GM06990 (cell line): ENCODE results near the gene STK35.

ENCODE experiments used
- DNase-seq: peaks from one replicate; pipeline ENCODE4 v3.0.0-alpha.2; 2011; ENCODE audit not compliant: insufficient read length; ENCODE audit errors: extremely low read depth
- H3K27me3 ChIP-seq: replicated peaks from 2 replicates; pipeline ENCODE4 v1.6.0; 2011; ENCODE audit warnings: low read length; ENCODE audit not compliant: control insufficient read depth, insufficient read depth
- H3K36me3 ChIP-seq: 2 replicates; pipeline ENCODE4 v1.5.1; 2011; ENCODE audit warnings: low read length; ENCODE audit not compliant: control insufficient read depth, insufficient read depth
- H3K4me3 ChIP-seq: replicated peaks from 2 replicates; pipeline ENCODE4 v1.5.1; 2011; ENCODE audit warnings: low read depth, mild to moderate bottlenecking, control low read depth, low read length
- TF ChIP-seq, protein P1 (sequence below): IDR thresholded peaks from 2 replicates; pipeline ENCODE4 v1.5.1; 2011; ENCODE audit warnings: low read length, control low read depth, mild to moderate bottlenecking, inconsistent platforms; ENCODE audit not compliant: insufficient read depth, poor library complexity, severe bottlenecking

The STK35 gene

DNA sequence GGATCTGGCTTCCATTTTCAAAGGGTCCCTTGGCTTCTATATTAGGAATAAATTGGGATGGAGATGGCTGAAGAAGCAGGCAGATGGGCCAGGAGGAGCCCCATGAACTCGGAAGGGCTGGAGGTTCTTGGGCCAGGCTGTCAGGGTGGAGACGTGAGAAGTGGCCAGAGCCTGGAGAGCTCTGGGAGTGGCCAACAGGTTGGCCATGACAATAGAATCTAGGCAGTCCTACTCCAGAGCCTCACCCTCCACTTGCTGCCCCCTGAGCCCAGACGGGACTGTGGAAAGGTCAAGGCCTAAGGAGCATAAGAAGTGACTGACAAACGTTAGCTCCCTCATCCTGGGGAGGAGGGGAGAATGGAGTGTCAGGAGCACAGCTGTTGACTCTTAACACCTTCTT, 62.1 kb downstream of the STK35 start:
- H3K36me3 ChIP-seq = no peaks in the 10 kb centered on the region
- DNase-seq = no peak
- no peak overlapping the region for H3K4me3 ChIP-seq
- TF ChIP-seq, protein P1, sequence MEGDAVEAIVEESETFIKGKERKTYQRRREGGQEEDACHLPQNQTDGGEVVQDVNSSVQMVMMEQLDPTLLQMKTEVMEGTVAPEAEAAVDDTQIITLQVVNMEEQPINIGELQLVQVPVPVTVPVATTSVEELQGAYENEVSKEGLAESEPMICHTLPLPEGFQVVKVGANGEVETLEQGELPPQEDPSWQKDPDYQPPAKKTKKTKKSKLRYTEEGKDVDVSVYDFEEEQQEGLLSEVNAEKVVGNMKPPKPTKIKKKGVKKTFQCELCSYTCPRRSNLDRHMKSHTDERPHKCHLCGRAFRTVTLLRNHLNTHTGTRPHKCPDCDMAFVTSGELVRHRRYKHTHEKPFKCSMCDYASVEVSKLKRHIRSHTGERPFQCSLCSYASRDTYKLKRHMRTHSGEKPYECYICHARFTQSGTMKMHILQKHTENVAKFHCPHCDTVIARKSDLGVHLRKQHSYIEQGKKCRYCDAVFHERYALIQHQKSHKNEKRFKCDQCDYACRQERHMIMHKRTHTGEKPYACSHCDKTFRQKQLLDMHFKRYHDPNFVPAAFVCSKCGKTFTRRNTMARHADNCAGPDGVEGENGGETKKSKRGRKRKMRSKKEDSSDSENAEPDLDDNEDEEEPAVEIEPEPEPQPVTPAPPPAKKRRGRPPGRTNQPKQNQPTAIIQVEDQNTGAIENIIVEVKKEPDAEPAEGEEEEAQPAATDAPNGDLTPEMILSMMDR = no peak
- H3K27me3 ChIP-seq = no peaks in the 10 kb centered on the region

DNA sequence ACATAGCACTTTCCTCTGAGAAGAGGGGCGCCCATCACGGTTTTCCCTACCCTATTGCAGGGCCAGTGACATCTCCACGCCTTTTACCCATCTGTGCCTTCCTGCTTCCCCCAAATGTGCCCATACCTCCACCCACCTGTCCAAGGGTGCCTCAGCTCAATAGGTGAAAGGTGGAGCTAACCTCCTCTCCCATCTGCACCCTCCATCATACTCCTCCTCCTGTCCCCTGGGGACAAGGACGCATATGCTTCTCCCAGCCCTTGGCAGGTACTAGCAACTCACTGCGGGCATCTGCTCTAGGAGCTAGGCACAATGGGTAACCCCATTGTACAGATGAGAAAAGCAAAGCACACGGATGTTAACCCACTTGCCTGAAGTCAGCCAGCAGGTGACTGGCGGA, 62.8 kb downstream of the STK35 start:
- Histone ChIP-seq H3K27me3 (no peaks in the 10 kb centered on the region; the same call in 1 of the 2 replicates), H3K36me3 (no peaks in the 10 kb centered on the region), H3K4me3 (no peak overlapping the region)
- TF ChIP-seq, protein P1 = no peak
- DNase-seq = no peak

DNA sequence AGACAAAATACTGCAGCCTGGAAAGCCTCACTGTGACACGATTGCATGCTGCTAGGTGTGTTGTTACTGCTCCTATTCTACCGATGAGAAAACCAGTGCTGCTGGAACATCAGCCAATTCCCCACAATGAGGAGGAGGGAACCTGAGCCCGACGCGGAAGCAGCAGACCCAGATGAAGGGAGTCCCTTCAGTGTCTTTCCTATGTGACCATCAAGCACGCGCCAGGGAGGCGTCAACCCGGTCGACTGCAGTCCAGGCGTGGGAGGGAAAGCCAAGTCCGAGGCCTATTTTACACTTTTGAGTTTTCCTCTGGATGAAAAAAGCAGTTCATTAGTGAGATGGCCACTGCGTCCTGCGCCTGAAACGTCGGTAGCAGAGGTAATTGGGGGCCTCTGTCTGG, 63.3 kb downstream of the STK35 start:
- H3K4me3 ChIP-seq = no peak overlapping the region
- DNase-seq = no peak
- TF ChIP-seq, protein P1 = no peak
- H3K27me3 ChIP-seq = no peaks in the 10 kb centered on the region; the same call in 1 of the 2 replicates
- no peaks in the 10 kb centered on the region for H3K36me3 ChIP-seq

DNA sequence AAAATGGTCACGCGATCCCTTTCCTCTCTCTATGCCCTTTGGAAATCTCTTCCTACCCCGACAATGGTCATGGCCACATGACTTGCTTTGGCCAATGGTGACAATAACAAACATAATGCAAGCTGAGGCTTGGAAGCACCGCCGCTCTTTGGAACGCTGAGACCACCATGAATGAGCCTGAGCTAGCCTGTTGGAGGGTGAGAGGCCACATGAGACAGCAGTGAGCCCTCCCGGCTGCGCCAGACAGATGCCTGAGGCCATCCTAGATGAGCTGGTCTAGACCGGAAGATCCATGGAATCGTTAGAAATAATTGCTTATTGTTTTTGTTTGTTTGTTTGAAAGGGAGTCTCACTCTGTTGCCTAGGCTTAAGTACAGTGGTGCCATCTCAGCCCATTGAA, 64.2 kb downstream of the STK35 start:
- Histone ChIP-seq H3K36me3 (no peaks in the 10 kb centered on the region), H3K27me3 (no peaks in the 10 kb centered on the region; the same call in none of the 2 replicates), H3K4me3 (no peak overlapping the region)
- TF ChIP-seq, protein P1 = no peak
- DNase-seq = no peak

DNA sequence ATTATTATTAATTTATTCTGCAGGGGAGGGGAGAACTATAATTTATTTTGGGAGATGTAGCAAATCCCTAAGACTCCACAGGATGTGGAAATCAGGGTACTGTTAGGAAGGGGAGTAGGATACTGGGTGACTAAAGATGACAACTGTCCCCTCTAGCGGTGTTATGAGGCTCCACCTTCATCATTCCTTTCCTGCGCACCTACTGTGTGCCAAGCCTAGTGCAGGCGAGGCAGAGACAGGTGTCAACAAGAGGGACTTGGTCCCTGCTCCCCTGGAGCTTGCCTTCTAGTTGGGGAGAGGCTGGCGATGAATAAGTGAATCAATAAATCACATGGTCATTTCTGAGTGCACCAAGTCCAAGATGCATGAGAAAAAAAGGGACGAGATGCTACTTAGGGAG, 65.5 kb downstream of the STK35 start:
- TF ChIP-seq, protein P1 = no peak
- no peak overlapping the region for H3K4me3 ChIP-seq

DNA sequence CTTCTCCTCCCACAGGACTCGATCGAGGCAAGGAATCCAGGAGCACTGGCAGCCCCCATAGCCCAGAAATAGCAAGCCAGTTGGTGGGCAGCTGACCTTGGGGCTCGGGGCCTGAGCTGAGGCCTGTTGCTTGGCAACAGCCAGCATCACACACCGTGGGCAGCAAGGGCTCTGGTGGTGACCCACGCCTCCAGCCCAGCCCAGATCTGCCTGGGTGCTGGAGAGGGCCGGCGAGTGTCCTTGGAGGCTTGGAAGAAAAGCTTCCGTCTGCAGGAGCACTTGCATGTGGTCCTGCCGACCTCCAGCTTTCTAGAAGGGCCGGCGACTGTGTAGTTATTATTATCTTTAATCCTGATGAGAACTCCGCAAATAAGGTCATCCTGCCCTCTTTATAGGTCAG, 67.3 kb downstream of the STK35 start:
- no peak for DNase-seq
- Histone ChIP-seq H3K4me3 (no peak overlapping the region), H3K27me3 (no peaks in the 10 kb centered on the region; the same call in none of the 2 replicates), H3K36me3 (no peaks in the 10 kb centered on the region)
- TF ChIP-seq, protein P1 = no peak

More for the DNA sequence above, 65.5 kb downstream of the STK35 start:
- Histone ChIP-seq H3K36me3 (no peaks in the 10 kb centered on the region), H3K27me3 (no peaks in the 10 kb centered on the region; the same call in none of the 2 replicates)
- DNase-seq = no peak
